Stimulated activated CD4-positive, alpha-beta T cell treated with anti-CD3 and anti-CD28 coated beads, Interleukin-12 subunit alpha, Interleukin-12 subunit beta, amount 100 ng/mL, for 48 hours (primary cell): ENCODE data around the gene SLC4A1.
A peak's percentile ranks its signal among the peaks of the same experiment; 100 is the strongest.

Source experiments
- DNase-seq, 3 donors: peaks; one replicate each; pipeline ENCODE4 v3.0.0-alpha.2; 2020; ENCODE audit warnings: low read depth in 2 of 3, low spot score in 1 of 3

Gene SLC4A1

DNA sequence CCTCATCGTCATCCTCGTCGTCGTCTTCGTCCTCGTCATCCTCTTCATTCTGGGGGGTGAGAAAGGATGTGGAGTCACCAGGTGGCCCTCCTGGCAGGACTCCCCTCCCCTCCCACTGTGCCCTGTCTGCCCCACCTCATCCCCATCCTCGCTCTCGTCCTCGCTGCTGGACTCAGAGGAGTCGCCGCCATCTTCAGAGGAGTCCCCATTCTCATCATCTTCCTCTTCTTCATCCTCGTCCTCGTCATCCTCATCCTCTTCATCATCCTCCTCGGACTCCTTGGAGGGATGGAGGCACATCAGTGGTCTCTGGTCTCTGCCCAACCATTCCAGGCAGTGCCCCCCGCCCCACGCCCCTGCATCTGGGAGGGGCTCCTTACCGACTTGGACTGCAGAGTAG, 60.6 kb downstream of the SLC4A1 start:
- DNase-seq = no peak

DNA sequence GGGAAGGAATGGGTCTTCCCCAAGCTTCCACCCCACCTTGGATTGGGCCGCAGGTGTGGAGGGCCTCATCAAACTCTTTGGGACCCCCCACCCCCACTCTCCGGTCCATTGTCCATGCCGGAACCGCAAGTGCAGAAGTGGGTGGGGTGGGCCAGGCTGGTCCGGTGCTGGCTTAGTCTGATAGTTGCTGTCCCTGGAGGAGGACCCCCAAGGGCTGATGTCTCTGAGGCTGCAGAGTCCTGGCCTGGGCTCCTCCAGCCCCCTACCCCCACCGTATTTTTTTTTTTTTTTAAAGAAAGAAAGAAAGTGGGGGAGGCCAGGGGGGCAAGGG, 61.1 kb downstream of the SLC4A1 start:
- no peak for DNase-seq

- no peak for DNase-seq
These were observed 61.7 kb downstream of the SLC4A1 start for GRCh38 chr17:44205962-44206824.

DNA sequence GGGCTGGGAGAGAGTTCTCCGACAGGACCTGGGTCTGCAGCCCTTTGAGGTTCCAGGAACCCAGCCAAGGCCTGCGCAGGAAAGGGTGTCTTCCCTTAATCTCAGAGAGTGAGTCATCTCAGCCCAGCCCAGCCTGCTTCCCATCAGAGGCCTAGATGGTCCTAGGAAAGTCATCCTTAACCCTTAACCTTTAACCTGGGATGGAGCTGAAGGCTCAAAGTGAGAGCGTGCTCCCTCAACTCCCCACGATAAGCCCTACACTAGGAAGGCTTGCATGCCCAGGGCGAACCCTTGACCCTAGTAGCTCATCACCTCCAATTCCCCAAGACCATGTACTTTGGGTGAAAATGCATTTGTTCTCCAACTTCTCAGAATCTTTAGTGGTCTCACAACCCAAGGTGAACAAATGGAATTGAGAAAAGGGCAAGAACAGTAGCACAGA, 63.5 kb downstream of the SLC4A1 start:
- DNase-seq = no peak

DNA sequence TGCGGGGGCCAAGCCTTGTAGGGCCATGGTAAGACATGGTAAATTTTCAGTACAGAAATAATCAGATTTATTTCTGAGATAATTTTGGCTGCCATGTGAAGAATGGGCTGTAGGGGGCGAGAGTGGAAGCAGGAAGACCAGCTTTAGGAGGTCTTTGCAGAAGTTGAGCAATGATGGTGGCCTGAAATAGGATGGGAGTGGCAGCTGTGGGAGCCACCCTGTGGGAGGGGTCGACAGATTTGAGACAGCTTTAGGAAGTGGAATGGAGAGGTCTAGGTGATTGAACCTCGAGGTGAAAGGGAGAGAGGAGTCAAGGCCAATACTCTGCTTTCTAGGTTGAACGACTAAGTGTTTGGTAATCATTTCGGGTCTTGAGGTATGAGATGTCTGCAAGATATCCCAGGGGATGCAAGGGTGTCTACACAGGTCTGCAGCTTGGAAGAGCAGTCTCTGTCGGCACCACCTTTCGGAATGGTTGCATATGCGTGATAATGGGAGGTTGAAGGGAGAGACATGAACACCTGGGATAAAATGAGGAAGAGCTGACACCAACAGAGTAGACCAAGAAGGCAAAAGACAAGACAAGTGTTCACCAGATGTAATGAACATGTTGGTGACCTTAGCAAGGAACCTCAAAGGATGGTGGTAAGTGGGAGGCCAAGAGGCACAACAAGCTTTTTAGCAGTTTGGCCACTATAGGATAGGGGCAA, 64.0 kb downstream of the SLC4A1 start:
- DNase-seq = peak in 1 of 3 donors; percentile 66

- no peak for DNase-seq
These were observed 65.2 kb downstream of the SLC4A1 start for GRCh38 chr17:44202756-44203155.

DNA sequence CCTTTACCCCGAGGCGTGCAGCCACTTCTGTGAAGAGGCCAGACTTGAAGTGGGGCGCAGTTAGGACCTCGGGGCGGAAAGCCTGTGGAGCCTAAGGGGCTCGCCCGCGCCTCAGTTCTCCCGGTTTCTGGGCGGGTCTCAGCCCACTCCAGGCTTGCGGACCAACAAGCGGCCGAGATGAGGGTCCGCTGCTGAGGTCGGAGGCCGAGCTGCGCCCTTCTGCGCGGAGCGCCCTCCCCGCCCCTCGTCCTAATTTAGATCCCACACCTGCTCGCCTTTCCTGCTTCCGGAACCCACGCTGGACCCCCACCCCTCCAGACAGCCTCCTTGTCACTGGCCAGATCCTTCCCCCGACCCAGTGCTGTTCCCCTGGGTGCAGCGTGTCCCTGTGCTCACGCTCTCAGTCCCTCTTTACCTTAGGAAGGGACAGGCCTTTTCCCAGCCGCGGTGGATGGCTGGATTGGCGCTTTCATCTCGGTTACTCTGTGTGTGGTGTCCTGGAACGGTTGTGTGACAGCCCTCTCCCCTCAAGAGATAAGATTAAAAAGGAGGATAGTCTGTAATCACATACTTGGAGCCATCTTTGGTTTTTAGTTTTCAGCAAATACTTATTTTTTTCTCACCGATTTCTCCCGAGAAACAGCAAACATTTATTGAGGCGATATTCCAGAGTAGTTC, 67.3 kb downstream of the SLC4A1 start:
- DNase-seq = no peak

- peak; percentile 99 to 100 (median 100) for DNase-seq
These were observed 68.1 kb downstream of the SLC4A1 start, which contains the start of gene ATXN7L3 for GRCh38 chr17:44199553-44200477. TSS of gene ATXN7L3 (minus strand) at chr17:44199884. CDS start at chr17:44198070, 1,814 bp downstream.

DNA sequence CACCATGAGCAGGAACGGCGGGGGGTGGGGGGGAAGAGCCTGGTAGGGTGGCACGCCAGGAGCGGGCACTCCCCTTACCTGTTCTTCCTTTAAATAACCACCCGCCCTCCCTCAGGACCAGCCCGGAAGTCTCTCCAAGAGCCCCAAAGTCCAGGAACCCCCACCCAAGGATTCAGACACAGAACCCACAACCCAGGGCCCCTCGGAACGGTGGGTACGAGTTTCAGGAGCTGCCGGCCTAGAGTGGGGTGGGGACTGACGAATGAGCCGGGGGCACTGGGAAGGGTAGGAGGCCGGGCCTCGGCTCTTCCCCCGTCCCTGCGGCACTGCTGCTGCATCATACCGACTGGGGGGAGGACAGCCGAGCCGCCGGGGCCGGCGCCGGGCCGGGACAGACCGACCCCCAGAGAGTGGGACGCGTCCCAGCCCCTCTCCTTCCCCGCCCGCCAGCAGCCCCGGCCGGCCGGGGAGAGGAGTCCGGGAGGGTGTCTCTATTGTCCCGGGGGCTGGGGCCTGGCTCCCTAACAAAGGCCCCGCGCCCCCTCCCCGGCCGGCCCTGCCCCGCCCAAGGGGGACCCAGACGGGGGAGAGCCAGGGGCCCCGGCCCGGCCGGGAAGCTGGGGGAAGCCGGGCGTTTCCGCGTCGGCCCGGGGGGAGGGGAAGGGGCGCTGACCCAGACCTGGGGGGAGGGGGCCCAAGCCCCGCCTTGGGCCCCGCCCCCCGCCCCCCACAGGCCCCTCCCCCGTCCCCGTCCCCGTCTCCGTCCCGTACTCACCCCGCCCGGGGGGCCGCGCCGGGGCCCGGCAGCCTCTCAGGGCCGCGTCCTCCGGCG, 69.0 kb downstream of the SLC4A1 start:
- DNase-seq = no peak
